Activated naive CD8-positive, alpha-beta T cell treated with anti-CD3 and anti-CD28 coated beads for 36 hours (primary cell): Measurements from ENCODE around the gene COX10. TPM values are rescaled to one million over a fixed set of nuclear protein-coding genes. Genes with fewer than 3 reads are reported as not detected.
A peak's percentile ranks its signal among the peaks of the same experiment; 100 is the strongest.
"Not testable (repeated sequence)": the region's sequence is repeated elsewhere in the genome, so short reads cannot be mapped to it uniquely, and the experiment has no call there.

Source experiments
- DNase-seq: peaks from one replicate; pipeline ENCODE4 v3.0.0; 2021
- H3K27ac Mint-ChIP-seq: one replicate; pipeline ENCODE4 v1.8.0; 2022; ENCODE audit warnings: mild to moderate bottlenecking, moderate library complexity, mixed read lengths
- H3K27me3 Mint-ChIP-seq: one replicate; pipeline ENCODE4 v1.8.0; 2022; ENCODE audit warnings: mild to moderate bottlenecking, mixed read lengths
- H3K36me3 Mint-ChIP-seq: one replicate; pipeline ENCODE4 v1.8.0; 2021; ENCODE audit warnings: mild to moderate bottlenecking, mixed read lengths
- H3K4me1 Mint-ChIP-seq: one replicate; pipeline ENCODE4 v1.8.0; 2021; ENCODE audit warnings: mixed read lengths
- H3K4me3 Mint-ChIP-seq: one replicate; pipeline ENCODE4 v1.8.0; 2022; ENCODE audit warnings: mild to moderate bottlenecking, moderate library complexity, mixed read lengths
- H3K9me3 Mint-ChIP-seq: one replicate; pipeline ENCODE4 v1.8.0; 2022; ENCODE audit warnings: mixed read lengths
- total RNA-seq, 2 experiments: library from RNA; stranded (reverse); gene quantifications; one replicate each; pipeline ENCODE4 v1.2.3, GENCODE V29; 2021

The COX10 gene
- total RNA-seq, 2 experiments from 2014 or later: 29.6 to 29.7 TPM

GRCh38 chr17:14165616-14166015, 96.3 kb downstream of the COX10 start:
- Mint-ChIP-seq H3K27ac (no peak overlapping the region), H3K4me1 (peaks cover 5% of the 10 kb centered on the region), H3K27me3 (no peaks in the 10 kb centered on the region), H3K9me3 (peaks cover 13% of the 10 kb centered on the region), H3K4me3 (no peak overlapping the region), H3K36me3 (peaks cover 52% of the 10 kb centered on the region)
- no peak for DNase-seq

GRCh38 chr17:14167831-14168230, 98.5 kb downstream of the COX10 start:
- H3K4me3 Mint-ChIP-seq, H3K27me3 Mint-ChIP-seq, H3K27ac Mint-ChIP-seq, DNase-seq, H3K4me1 Mint-ChIP-seq: not testable (repeated sequence)
- Mint-ChIP-seq H3K9me3 (peaks cover 13% of the 10 kb centered on the region), H3K36me3 (peaks cover 46% of the 10 kb centered on the region)

GRCh38 chr17:14168582-14168981, 99.3 kb downstream of the COX10 start:
- peaks cover 41% of the 10 kb centered on the region for H3K36me3 Mint-ChIP-seq
- H3K27ac Mint-ChIP-seq: no peak overlapping the region
- DNase-seq: no peak
- H3K4me3 Mint-ChIP-seq: no peak overlapping the region
- peaks cover 2% of the 10 kb centered on the region for H3K4me1 Mint-ChIP-seq
- H3K9me3 Mint-ChIP-seq: peaks cover 13% of the 10 kb centered on the region
- no peaks in the 10 kb centered on the region for H3K27me3 Mint-ChIP-seq

GRCh38 chr17:14169287-14169686, 100.0 kb downstream of the COX10 start:
- Mint-ChIP-seq H3K27ac (no peak overlapping the region), H3K9me3 (peaks cover 13% of the 10 kb centered on the region), H3K4me3 (no peak overlapping the region), H3K27me3 (no peaks in the 10 kb centered on the region), H3K36me3 (peaks cover 39% of the 10 kb centered on the region), H3K4me1 (peaks cover 2% of the 10 kb centered on the region)
- no peak for DNase-seq

- DNase-seq: no peak
- Mint-ChIP-seq H3K27me3 (no peaks in the 10 kb centered on the region), H3K27ac (no peak overlapping the region), H3K36me3 (peaks cover 36% of the 10 kb centered on the region), H3K4me1 (peaks cover 2% of the 10 kb centered on the region), H3K4me3 (no peak overlapping the region), H3K9me3 (peaks cover 13% of the 10 kb centered on the region)
These were observed 100.6 kb downstream of the COX10 start for GRCh38 chr17:14169901-14170300.

GRCh38 chr17:14176989-14177388, 107.7 kb downstream of the COX10 start:
- not testable (repeated sequence) for DNase-seq, H3K9me3 Mint-ChIP-seq, H3K27me3 Mint-ChIP-seq, H3K36me3 Mint-ChIP-seq, H3K4me1 Mint-ChIP-seq, H3K4me3 Mint-ChIP-seq, H3K27ac Mint-ChIP-seq

GRCh38 chr17:14177801-14178200, 108.5 kb downstream of the COX10 start:
- H3K27me3 Mint-ChIP-seq: not testable (repeated sequence)

GRCh38 chr17:14179951-14180350, 110.6 kb downstream of the COX10 start:
- not testable (repeated sequence) for H3K9me3 Mint-ChIP-seq, DNase-seq, H3K27ac Mint-ChIP-seq, H3K36me3 Mint-ChIP-seq, H3K27me3 Mint-ChIP-seq, H3K4me3 Mint-ChIP-seq, H3K4me1 Mint-ChIP-seq

More at GRCh38 chr17:14177801-14178200, 108.5 kb downstream of the COX10 start:
- not testable (repeated sequence) for H3K4me3 Mint-ChIP-seq, DNase-seq, H3K36me3 Mint-ChIP-seq, H3K4me1 Mint-ChIP-seq, H3K9me3 Mint-ChIP-seq, H3K27ac Mint-ChIP-seq

- DNase-seq, H3K27me3 Mint-ChIP-seq, H3K36me3 Mint-ChIP-seq, H3K9me3 Mint-ChIP-seq, H3K4me3 Mint-ChIP-seq, H3K4me1 Mint-ChIP-seq, H3K27ac Mint-ChIP-seq: not testable (repeated sequence)
These were observed 112.8 kb downstream of the COX10 start for GRCh38 chr17:14182084-14182483.

- not testable (repeated sequence) for DNase-seq, H3K9me3 Mint-ChIP-seq, H3K4me1 Mint-ChIP-seq, H3K27ac Mint-ChIP-seq, H3K27me3 Mint-ChIP-seq, H3K36me3 Mint-ChIP-seq, H3K4me3 Mint-ChIP-seq
These were observed 115.2 kb downstream of the COX10 start for GRCh38 chr17:14184536-14184935.

GRCh38 chr17:14186443-14186842, 117.1 kb downstream of the COX10 start:
- not testable (repeated sequence) for DNase-seq, H3K9me3 Mint-ChIP-seq, H3K4me3 Mint-ChIP-seq, H3K27ac Mint-ChIP-seq, H3K27me3 Mint-ChIP-seq
- H3K36me3 Mint-ChIP-seq: peaks cover 20% of the 10 kb centered on the region
- peaks cover 22% of the 10 kb centered on the region for H3K4me1 Mint-ChIP-seq

GRCh38 chr17:14190774-14191173, 121.5 kb downstream of the COX10 start:
- H3K27ac Mint-ChIP-seq, H3K27me3 Mint-ChIP-seq, DNase-seq, H3K9me3 Mint-ChIP-seq, H3K4me3 Mint-ChIP-seq: not testable (repeated sequence)
- peaks cover 33% of the 10 kb centered on the region for H3K36me3 Mint-ChIP-seq
- H3K4me1 Mint-ChIP-seq: peaks cover 51% of the 10 kb centered on the region

GRCh38 chr17:14191469-14191868, 122.2 kb downstream of the COX10 start:
- DNase-seq, H3K4me3 Mint-ChIP-seq, H3K9me3 Mint-ChIP-seq, H3K27me3 Mint-ChIP-seq, H3K27ac Mint-ChIP-seq: not testable (repeated sequence)
- H3K4me1 Mint-ChIP-seq: peaks cover 54% of the 10 kb centered on the region
- peaks cover 39% of the 10 kb centered on the region for H3K36me3 Mint-ChIP-seq

GRCh38 chr17:14192039-14192438, 122.7 kb downstream of the COX10 start:
- DNase-seq, H3K9me3 Mint-ChIP-seq, H3K27me3 Mint-ChIP-seq: not testable (repeated sequence)
- H3K4me1 Mint-ChIP-seq: peaks cover 58% of the 10 kb centered on the region
- H3K36me3 Mint-ChIP-seq: peaks cover 44% of the 10 kb centered on the region
- peak overlapping the region; percentile 22 for H3K4me3 Mint-ChIP-seq
- H3K27ac Mint-ChIP-seq: peak overlapping the region; percentile 75

- Mint-ChIP-seq H3K27ac (peak overlapping the region; percentile 82), H3K4me1 (peaks cover 66% of the 10 kb centered on the region), H3K4me3 (peak overlapping the region; percentile 40), H3K36me3 (peaks cover 44% of the 10 kb centered on the region)
- H3K27me3 Mint-ChIP-seq, H3K9me3 Mint-ChIP-seq: not testable (repeated sequence)
- peak; percentile 47 for DNase-seq
These were observed 123.5 kb downstream of the COX10 start for GRCh38 chr17:14192636-14193344.

GRCh38 chr17:14196377-14196997, 127.2 kb downstream of the COX10 start:
- H3K27ac Mint-ChIP-seq: peak overlapping the region; percentile 52
- peaks cover 4% of the 10 kb centered on the region for H3K9me3 Mint-ChIP-seq
- H3K4me3 Mint-ChIP-seq: no peak overlapping the region
- no peak for DNase-seq
- H3K36me3 Mint-ChIP-seq: peaks cover 56% of the 10 kb centered on the region
- no peaks in the 10 kb centered on the region for H3K27me3 Mint-ChIP-seq
- peaks cover 86% of the 10 kb centered on the region for H3K4me1 Mint-ChIP-seq
